NCI-H1436 (cell line): ENCODE measurements around the gene TRAF7.

Source experiments
- DNase-seq: peaks from one replicate; lab custom pipeline; 2025; lab: John Stamatoyannopoulos, UW

The TRAF7 gene

DNA sequence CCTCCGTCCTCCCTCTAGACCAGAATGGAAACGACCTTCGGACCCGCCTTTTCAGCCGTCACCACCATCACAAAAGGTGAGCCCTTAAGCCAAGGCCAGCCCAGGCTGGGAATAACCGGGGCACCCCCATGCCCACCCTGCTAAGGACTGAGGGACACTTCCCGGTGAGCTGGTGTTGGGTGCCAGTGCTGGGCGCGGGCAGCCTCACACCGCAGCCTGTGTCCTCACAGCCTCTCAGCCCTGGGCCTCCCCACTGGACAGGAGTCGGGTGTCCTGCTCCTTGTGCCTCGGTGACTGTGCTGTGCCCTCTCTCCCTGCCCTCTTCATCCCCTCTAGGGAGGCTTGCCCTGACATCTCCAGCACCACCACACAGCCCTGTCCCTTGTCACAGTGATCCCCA, 10.3 kb downstream of the TRAF7 start:
- DNase-seq = no peak

DNA sequence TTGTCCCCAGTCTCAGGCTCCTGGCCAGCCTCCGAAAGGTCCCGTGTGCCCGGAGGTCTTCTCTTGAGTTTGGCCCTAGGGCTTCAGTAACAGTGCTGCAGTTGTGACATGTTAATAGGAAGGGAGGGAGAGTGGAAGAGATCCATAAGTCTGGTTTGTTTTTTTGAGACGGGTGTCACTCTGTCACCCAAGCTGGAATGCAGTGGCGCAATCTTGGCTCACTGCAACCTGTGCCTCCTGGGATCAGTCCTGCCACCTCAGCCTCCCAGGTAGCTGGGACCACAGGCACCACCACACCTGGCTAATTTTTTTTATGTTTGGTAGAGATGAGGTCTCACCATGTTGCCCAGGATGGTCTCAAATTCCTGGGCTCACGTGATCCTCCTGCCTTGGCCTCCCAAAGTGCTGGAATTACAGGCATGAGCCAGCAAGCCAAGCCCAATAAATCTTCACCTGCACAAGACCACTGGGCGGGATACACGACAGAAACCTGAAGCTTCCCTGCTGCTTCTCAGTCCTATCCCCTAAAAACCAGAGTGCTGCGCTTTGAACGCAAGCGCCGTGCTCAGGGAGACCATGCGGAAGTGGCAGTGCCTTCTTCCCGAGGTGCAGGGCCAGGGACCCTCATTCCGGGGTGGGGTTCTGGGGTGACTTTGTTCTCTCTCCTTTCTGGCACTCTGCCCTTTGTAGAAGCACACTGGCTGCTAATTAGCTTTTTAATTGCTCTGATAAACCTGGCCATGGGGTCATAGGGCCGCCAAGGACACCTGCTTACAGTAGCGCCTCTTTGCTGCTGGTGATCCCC, 10.9 kb downstream of the TRAF7 start:
- DNase-seq = no peak

DNA sequence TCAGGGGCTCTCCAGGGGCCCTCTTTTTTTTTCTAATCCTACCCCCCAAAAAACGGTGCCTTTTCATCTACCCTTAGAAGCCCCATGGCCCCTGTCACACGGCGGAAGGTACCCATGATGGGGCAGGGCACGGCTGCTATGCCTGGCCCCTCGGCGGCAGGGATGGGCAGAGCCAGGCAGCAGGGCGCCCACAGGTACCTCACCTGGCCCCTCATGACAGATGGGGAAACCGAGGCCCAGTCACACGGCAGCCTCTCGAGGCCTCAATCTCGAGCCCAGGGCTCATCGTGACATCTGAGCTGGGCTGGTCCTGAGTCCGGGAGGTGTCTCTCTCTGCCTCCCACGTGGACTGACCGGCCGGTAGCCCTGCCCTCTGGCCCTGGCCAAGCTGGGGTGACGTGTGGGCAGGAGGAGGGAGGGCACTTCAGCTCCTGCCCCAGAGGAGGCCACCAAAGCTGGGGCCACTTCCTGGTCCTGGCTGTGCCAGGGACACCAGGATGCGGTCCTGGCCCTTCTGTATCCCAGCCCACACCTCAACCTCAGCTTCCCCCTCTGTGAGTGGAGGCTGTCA, 11.6 kb downstream of the TRAF7 start:
- no peak for DNase-seq

DNA sequence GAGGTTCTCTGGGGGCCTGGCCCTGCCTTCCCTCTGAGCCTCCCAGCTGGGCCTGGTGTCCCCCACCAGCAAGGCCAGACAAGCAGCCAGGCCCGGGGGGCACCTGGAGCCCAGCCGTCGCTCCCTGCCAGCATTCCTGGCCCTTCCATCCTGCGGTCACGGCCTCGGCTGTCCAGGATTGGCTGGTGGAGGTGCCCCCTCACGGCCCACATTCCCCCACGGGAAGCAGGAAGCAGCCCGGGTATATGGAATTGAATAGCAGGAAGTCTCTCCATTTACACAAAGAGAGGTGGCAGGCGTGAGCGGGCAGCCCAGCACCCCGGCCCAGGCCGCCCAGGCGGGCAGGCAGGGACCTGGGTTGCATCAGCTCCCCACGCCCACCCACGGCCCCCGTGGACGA, 14.5 kb downstream of the TRAF7 start:
- no peak for DNase-seq

DNA sequence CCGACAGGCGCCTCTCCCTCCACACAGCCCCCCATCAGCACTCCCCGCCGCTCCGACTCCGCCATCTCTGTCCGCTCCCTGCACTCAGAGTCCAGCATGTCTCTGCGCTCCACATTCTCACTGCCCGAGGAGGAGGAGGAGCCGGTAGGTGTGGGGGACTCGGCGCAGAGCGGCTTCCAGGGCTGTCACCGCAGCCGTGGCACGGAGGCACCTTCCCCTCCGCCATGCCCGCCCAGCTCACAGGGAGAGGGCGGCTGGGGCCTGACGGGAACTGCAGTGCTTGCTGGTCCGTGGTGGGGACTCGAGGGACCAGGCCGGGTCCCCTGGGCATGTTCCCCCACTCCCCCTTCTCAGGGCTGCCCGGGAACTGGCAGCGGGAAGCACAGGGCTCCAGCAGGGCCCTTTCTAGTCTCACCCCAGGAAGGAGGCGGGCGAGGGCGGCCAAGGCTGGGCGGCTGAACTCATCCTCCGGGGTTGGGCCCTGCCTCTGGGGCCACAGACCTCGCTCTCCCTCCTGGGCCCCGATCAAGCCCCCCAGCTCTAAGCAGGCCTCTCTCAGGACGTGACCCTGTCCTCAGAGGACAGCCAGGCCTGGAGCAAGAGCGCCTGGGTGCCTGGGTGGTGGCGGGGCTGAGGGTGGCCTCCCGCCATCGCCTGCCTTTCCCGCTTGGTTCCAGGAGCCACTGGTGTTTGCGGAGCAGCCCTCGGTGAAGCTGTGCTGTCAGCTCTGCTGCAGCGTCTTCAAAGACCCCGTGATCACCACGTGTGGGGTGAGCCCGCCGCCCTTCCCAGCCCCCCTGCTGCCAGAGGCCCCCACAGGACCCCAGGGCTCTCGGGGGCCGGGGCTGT, 15.2 kb downstream of the TRAF7 start:
- no peak for DNase-seq

DNA sequence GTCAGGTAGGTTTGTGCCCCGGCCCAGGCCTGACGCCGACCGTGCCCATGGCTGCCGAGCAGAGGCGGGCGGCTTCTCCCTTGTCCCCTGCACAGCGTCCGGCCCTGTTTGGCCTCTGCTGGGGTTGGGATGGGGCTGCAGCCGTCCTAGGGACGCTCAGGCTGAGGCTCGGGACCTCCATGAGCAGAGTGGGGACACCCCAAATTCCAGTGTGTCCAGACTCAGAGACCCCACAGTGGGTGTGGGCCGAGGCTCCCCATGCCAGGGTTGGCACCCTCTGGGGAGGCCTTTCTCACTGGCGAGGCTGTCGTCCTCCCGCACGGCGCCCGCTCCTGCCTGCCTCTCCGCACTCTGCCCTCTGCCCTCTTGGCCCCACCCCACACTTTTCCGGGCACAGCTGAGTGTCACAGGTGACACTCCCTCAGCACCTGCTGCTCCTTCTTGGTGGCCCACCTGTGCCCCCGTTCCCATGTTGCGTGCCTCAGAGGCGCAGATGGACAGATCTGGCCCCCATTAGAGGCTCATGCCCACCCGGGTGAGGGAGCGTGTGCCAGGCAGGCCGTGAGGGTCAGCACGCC, 16.1 kb downstream of the TRAF7 start:
- DNase-seq = no peak

DNA sequence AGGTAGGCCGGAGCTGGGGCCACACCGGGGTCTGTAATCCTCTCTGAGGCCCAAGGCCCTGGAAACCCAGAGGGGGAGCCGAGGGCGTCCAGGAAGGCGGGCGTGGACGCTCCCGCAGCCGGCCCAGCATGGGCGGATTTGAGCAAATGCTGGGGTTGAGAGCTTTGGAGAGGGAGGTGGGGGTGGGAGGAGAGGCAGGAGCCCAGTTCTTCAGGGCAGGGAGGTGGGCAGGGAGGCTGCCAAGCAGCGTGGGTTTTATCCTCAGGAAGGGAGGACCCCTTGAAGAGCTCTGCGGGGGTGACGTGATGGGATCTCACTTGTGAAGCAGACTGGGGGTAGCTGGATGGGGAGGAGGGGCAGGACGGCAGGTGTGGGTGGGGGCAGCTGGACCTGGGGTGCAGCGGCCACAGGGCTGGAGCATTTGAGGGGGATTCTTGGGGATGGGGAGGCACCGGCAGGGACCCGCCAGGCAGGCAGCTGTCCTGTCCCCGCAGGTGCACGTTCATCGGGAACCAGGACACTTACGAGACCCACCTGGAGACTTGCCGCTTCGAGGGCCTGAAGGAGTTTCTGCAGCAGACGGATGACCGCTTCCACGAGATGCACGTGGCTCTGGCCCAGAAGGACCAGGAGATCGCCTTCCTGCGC, 17.2 kb downstream of the TRAF7 start:
- DNase-seq = no peak

DNA sequence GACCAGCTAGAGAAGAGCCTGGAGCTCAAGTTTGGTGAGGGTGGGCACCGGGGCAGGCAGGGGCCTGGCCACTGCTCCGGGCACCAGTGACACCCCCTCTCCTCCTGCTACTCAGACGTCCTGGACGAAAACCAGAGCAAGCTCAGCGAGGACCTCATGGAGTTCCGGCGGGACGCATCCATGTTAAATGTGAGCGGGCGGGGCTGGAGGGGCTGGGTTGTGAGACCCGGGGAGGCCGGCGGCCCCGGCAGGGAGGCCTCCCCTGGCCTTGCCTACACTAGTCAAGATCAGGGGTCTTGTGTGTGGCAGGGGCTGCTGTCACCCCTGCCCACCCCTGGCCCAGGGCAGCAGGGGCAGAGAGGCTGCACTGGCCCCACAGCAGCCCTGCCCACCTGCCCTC, 17.8 kb downstream of the TRAF7 start:
- no peak for DNase-seq

DNA sequence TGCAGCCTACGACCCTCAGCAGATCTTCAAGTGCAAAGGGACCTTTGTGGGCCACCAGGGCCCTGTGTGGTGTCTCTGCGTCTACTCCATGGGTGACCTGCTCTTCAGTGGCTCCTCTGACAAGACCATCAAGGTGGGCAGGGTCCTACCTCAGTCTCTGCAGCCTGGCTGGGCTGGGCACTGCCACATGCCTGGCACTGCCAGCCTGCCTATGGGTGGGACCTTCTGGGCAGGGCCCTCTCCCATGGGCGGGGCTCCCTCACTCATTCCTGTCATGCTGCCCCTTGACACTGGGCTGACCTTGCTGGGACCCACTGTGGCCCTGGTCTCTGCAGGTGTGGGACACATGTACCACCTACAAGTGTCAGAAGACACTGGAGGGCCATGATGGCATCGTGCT, 18.3 kb downstream of the TRAF7 start:
- no peak for DNase-seq

DNA sequence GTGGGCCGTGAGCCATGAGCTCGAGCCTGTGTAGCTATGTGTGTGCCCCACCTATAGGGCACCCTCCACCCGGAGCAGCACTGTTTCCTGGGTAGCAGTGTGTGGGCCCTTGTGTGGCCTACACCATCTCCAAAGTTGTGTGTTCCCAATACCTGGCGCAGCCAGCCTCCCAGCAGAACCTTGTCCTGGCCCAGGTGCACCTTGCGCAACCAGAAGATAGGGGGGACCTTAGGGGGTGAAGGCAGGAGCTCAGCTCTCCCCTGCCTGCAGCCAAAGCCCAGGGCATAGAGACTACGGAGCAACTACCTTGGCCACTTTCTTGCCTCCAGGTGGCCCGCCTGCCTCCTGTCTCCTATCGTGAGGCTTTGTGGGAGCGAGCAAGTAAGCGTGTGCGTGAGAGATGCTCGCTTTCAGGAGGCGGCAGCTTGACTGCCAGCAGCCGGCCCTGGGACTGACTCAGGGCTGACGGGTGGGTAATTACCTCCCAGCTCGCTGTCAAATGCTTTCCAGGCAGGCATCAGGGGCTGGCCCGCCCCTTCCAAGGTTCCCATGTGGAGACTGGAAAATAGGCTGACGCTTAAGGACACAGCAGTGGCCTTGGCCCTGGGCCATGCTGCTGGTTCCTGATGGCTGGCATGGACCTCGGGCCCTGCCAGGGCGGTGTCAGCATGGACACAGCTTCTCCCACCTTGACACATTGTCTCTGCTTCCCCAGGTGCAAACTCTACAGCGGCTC, 19.0 kb downstream of the TRAF7 start:
- no peak for DNase-seq

DNA sequence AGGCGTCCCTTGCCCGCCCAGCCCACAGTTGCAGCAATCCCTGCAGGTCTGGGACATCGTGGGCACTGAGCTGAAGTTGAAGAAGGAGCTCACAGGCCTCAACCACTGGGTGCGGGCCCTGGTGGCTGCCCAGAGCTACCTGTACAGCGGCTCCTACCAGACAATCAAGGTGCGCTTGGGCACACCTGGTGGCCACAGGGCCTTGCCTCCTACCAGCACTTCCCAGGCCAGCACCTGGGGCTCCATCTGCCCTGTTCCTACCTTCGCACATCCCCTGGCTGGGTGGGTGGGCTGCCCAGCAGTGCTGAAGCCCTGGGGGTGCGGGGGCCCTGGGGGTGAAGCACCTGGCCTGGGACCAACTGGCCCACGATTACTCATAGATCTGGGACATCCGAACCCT, 19.9 kb downstream of the TRAF7 start:
- DNase-seq = no peak

DNA sequence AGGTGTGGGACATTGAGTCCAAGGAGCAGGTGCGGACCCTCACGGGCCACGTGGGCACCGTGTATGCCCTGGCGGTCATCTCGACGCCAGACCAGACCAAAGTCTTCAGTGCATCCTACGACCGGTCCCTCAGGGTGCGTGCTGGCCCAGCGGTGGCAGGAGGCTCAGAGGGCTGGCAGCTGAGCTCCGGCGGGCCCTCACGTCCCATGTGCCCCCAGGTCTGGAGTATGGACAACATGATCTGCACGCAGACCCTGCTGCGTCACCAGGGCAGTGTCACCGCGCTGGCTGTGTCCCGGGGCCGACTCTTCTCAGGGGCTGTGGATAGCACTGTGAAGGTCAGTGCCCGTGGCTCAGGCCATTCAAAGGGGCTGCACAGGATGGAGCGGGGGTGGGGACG, 20.5 kb downstream of the TRAF7 start:
- no peak for DNase-seq

DNA sequence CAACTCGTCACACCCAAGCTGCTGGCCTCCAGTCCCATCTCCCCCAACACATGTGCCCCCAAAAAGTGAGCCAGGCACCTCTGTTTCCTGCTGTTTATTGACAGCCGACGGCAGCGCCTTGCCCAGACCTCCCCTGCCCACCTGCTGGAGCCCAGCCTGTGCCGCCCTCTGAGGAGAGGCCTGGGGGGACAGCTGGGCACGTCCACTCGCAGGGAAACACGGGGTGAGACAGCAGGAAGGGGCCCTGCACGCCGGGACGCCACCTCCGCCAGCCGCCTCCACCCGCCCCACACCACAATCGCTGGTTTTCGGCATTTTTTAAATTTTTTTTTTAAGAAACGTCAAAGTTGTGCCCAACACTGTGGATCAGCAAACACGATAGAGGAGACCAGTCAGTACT, 21.5 kb downstream of the TRAF7 start:
- no peak for DNase-seq

DNA sequence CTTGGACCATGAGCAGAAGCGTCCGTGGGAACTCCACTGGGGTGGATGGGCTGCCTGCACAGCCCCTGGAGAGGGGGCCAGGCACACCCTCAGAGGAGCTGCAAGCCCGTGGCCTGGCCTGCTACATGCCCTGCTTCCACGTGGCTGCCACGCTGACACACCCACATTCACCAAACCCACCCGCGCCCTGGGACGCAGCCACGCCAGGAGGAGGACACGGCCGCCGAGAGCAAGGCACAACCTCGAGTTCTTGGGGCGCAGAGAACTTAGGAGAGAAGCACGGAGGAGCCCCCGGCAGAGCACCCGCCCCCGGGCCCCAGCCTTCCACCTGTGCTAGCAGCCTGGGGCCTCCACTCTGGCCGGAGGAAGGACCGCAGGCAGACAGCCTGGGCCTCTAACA, 22.0 kb downstream of the TRAF7 start:
- DNase-seq = no peak

DNA sequence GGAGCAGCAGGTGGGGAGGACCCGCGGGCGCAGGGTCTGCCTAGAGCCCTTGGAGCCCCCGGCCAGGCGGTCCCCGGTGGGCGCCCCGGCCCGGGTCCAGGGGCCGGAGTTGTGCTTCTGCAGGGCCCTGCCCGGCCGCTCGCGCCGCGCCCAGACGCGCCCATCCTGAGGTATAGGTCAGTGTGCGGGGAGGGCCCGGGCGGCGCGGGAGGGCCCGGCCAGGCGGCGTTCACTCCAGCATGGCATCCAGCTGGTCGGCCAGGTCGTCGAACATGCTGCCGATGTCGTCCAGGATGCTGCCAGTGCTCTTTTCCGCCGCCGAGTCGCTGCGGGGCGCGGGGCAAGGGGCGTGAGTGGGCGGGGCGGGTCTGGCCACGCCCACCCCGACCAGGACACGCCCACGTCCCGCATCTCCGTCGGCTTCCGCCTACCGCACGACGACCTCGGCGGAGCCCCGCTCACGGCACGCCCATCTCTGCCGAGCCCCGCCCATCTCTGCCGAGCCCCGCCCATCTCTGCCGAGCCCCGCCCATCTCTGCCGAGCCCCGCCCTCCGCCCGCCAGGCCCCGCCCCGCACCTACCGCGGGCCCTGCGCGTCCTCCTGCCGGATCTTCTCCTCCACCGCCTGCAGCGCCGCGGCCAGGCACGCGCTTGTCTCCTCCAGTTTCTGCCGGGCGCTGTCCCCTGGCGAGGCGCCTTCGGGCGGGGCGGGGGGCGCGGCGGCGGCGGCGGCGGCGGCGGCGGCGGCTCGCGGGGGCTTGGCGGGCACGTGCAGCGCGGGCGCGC, 22.9 kb downstream of the TRAF7 start:
- no peak for DNase-seq

DNA sequence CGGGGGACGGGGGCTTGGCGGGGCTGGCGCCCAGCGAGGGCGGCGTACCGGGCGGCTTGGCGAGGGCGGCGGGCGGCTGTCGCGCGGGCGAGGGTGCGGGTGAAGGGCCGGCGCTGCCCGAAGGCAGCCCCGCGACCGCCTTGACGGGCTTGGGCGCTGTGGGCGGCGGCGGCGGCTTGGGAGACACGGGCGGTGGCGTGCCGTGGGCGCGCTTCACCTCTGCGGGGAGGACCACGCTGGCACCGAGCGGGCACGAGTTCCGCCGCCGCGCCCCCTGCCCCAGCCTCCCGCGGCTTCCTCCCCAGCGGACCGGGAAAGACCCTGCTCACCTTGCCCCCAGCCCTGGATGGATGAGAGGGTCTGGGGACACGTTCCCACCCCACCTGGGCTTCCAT, 23.5 kb downstream of the TRAF7 start:
- DNase-seq = no peak

DNA sequence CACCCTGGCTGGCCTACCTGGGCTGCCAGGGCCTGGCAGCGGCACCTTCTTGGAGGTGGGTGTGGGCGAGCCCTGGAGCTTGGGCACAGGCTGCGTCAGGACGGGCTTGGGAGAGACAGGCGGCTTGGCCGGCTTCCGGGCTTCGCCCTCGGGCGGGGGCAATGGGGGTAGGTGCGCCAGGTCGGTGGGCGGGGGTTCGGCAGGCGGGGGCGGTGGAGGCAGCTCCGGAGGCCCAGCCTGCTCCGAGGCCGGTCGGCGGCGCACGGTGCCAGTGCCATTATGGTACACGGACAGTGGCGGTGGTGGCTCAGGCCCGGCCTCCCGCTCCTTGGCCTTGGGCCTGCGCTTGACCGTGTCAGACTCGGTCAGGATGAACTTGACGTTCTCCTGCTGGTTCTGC, 24.0 kb downstream of the TRAF7 start:
- DNase-seq = no peak

DNA sequence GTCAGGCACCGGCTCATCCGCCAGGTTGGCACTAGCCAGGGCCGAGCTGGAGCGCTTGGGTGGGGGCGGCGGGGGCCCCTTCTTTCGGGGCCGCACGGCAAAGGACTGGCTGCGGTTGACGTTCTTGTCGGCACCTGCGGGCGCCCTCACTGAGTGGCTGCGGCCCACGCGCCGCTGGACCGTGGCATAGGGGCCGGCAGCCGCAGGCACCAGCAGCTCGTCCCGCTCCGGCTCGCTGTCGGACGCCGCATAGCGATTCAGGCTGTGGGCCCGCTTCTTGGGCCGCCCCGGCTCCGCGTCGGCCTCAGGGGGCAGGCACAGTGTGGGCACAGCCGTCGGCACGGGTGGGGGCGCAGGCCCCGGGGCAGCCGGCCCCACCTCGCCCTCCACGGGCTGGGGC, 24.9 kb downstream of the TRAF7 start:
- DNase-seq = no peak

DNA sequence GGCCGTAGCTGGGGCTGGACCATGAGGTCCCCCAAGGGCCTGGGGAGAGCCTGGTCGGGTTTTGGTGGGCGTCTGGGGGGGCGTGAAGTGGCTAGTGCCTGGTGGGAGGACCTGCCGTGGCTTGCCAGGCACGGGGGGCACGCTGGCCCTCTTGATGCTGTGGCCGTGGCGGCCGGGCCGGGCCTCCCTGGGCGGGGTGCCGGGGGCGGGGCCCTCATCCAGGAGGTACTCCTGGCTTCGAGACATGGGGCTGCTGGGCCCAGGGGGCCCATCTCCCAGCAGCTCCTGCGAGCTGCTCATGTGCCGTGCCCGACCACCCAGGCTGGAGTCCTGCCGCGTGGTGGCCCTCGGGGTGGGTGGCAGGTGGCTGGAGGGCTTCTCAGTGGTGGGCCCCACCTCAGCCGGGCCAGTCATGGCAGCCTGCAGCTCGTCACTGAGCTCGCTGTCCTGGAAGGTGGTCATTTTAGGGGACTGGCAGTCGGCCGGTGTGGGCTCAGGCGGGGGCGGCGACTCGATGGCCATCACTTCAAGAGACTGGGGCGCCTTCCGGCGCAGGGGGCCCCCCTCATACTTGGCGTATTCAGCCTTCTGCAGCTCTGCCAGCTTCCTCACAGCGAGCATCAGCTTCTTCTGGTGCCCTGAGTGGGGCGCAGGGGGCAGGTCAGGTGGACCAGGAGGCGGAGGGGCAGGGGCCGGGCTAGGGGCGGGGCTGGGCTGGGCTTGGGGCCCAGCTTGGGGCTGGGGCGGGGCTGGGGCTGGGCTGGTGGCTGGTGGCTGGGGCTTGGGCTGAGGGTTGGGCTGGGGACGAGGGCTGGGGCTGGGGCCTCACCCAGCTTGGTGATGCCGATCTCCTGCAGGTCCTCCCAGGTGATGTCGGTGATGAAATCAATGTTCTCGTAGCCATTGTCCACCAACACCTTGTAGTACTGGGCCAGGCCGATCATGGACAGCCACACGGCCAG, 25.7 kb downstream of the TRAF7 start:
- no peak for DNase-seq

DNA sequence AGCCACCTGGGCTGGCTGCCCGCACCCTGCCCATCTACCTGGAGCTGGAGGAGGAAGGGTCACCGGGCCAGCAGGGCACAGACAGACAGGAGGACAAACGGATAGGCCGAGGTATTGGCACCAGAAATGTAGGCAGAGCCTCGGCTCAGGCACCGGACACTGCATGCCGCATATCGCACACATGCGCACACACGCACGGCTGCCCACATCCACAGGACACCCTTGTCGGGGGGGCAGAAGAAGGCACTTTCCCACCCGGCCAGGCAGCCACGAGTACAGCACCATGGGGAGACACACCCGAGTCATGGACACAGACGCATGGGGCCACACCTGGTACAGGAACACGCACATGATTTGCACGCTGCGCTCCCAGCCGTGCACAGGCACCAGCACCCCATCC, 26.4 kb downstream of the TRAF7 start:
- DNase-seq = no peak
